K562 (cell line): Measurements from ENCODE around the gene SLC35E1. TPM values are rescaled to one million over a fixed set of nuclear protein-coding genes. Genes with fewer than 3 reads are reported as not detected.

Experiments used
- C11orf30 ChIP-seq: fragments of 450-650 bp; IDR thresholded peaks from 2 replicates; pipeline ENCODE4 v1.6.1; 2016; ENCODE audit warnings: low read depth, mild to moderate bottlenecking
- ZBTB34 ChIP-seq: fragments of 250-450 bp; sonication (Bioruptor Pico); IDR thresholded peaks from 2 replicates; pipeline ENCODE4 v1.8.0; 2021; ENCODE audit warnings: mild to moderate bottlenecking, moderate library complexity
- ZKSCAN3 ChIP-seq: fragments of 250-450 bp; sonication (Bioruptor Pico); IDR thresholded peaks from 2 replicates; pipeline ENCODE4 v1.4.0; 2020
- ZNF217 ChIP-seq: sonication (generic); formaldehyde crosslinking; IDR thresholded peaks from 2 replicates; pipeline ENCODE4 v1.8.0; 2022; ENCODE audit warnings: mild to moderate bottlenecking, missing genetic modification reagents
- polyA plus RNA-seq, 8 experiments: library from polyadenylated mRNA; depleted of rRNA in 4 of 8; stranded (reverse) in 5 of 8; unstranded in 3 of 8; fragments of >200 nt; fragmentation: Nextera tagmentation in 2 of 8; fragmentation: Illumina TruSeq in 1 of 8; extraction: Ambion mirVana in 2 of 8; extraction: Trizol in 1 of 8; gene quantifications; 2 replicates each; pipeline versions ENCODE4 v1.2.1 to v1.2.3, GENCODE V29; 2011 to 2014; ENCODE audit warnings: inconsistent platforms in 1 of 8, missing spikeins in 1 of 8
- total RNA-seq, 7 experiments: library from RNA; depleted of rRNA in 6 of 7; stranded (reverse); fragments of >200 nt in 6 of 7; fragmentation: Illumina TruSeq in 2 of 7; extraction: Trizol in 2 of 7; gene quantifications; 2 replicates each; pipeline versions ENCODE4 v1.2.1 to v1.2.3, GENCODE V29; 2011 to 2021; ENCODE audit warnings: low replicate concordance in 1 of 7
- TF ChIP-seq, protein P1 (sequence below): fragments of 450-650 bp; IDR thresholded peaks from 2 replicates; pipeline ENCODE4 v1.6.1; 2016; ENCODE audit warnings: low read depth, mild to moderate bottlenecking, moderate library complexity
- TF ChIP-seq, protein P2 (sequence below), 2 experiments: fragments of 150-350 bp in 1 of 2; IDR thresholded peaks; 2 replicates each; pipeline ENCODE4 v1.6.1; 2012 to 2016; ENCODE audit warnings: low read depth in 2 of 2, low read length in 2 of 2, mild to moderate bottlenecking in 1 of 2, moderate library complexity in 1 of 2

Gene SLC35E1
- total and polyA plus RNA-seq, 9 of the 15 experiments (the other 6 are each of a cell fraction or from before 2014, with no cell fraction given), result 15.0 to 40.1 (median 25.7) TPM

- TF ChIP-seq ZNF217 (CRISPR knock-in tag) (no peak), ZBTB34 (CRISPR knock-in tag) (no peak), C11orf30 (peak; percentile 94), ZKSCAN3 (CRISPR knock-in tag) (no peak)
- TF ChIP-seq, protein P1, sequence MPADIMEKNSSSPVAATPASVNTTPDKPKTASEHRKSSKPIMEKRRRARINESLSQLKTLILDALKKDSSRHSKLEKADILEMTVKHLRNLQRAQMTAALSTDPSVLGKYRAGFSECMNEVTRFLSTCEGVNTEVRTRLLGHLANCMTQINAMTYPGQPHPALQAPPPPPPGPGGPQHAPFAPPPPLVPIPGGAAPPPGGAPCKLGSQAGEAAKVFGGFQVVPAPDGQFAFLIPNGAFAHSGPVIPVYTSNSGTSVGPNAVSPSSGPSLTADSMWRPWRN, result no peak
- TF ChIP-seq, protein P2, sequence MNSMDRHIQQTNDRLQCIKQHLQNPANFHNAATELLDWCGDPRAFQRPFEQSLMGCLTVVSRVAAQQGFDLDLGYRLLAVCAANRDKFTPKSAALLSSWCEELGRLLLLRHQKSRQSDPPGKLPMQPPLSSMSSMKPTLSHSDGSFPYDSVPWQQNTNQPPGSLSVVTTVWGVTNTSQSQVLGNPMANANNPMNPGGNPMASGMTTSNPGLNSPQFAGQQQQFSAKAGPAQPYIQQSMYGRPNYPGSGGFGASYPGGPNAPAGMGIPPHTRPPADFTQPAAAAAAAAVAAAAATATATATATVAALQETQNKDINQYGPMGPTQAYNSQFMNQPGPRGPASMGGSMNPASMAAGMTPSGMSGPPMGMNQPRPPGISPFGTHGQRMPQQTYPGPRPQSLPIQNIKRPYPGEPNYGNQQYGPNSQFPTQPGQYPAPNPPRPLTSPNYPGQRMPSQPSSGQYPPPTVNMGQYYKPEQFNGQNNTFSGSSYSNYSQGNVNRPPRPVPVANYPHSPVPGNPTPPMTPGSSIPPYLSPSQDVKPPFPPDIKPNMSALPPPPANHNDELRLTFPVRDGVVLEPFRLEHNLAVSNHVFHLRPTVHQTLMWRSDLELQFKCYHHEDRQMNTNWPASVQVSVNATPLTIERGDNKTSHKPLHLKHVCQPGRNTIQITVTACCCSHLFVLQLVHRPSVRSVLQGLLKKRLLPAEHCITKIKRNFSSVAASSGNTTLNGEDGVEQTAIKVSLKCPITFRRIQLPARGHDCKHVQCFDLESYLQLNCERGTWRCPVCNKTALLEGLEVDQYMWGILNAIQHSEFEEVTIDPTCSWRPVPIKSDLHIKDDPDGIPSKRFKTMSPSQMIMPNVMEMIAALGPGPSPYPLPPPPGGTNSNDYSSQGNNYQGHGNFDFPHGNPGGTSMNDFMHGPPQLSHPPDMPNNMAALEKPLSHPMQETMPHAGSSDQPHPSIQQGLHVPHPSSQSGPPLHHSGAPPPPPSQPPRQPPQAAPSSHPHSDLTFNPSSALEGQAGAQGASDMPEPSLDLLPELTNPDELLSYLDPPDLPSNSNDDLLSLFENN (IDR thresholded peaks at IDR 0.05; ENCODE audit: low read depth in 2 of 2, low read length in 2 of 2), result no peak
- TF ChIP-seq, all 486 proteins: peak for 120
Observed at GRCh38 chr19:16572332-16573211, at the start of gene SLC35E1 (continued).
